Smooth muscle cell (in vitro differentiated cells): Measurements from ENCODE around the gene EOGT. TPM values are rescaled to one million over a fixed set of nuclear protein-coding genes. Genes with fewer than 3 reads are reported as not detected.

Source experiments
- DNase-seq: peaks from one replicate; lab custom pipeline; 2025; ENCODE audit not compliant: unreplicated experiment; lab: John Stamatoyannopoulos, UW
- H2AFZ ChIP-seq: fragments of 200-600 bp; sonication (generic); 2 replicates; pipeline ENCODE4 v1.6.0; 2016; ENCODE audit warnings: antibody characterized with exemption, low read depth, mild to moderate bottlenecking
- H3F3A ChIP-seq: fragments of 200-600 bp; sonication (generic); 2 replicates; pipeline ENCODE4 v1.6.0; 2017; ENCODE audit warnings: antibody characterized with exemption, low read depth
- H3K27ac ChIP-seq: fragments of 200-600 bp; sonication (generic); 2 replicates; pipeline ENCODE4 v1.5.1; 2016; ENCODE audit warnings: low read depth, mild to moderate bottlenecking
- H3K27me3 ChIP-seq: fragments of 200-600 bp; sonication (generic); 2 replicates; pipeline ENCODE4 v1.6.1; 2016; ENCODE audit warnings: low read depth, mild to moderate bottlenecking
- H3K36me3 ChIP-seq: fragments of 200-600 bp; sonication (generic); 2 replicates; pipeline ENCODE4 v1.5.1; 2016; ENCODE audit warnings: low read depth
- H3K4me1 ChIP-seq: fragments of 200-600 bp; sonication (generic); 2 replicates; pipeline ENCODE4 v1.5.1; 2016; ENCODE audit warnings: low read depth
- H3K4me2 ChIP-seq: fragments of 200-600 bp; sonication (generic); 2 replicates; pipeline ENCODE4 v1.6.0; 2016; ENCODE audit warnings: mild to moderate bottlenecking
- H3K4me3 ChIP-seq: fragments of 200-600 bp; sonication (generic); 2 replicates; pipeline ENCODE4 v1.5.1; 2016; ENCODE audit warnings: mild to moderate bottlenecking
- H3K79me2 ChIP-seq: fragments of 200-600 bp; sonication (generic); 2 replicates; pipeline ENCODE4 v1.6.0; 2016; ENCODE audit warnings: low read depth, mild to moderate bottlenecking
- H3K9ac ChIP-seq: fragments of 200-600 bp; sonication (generic); 2 replicates; pipeline ENCODE4 v1.6.0; 2016; ENCODE audit warnings: low read depth
- H3K9me3 ChIP-seq: fragments of 200-600 bp; sonication (generic); replicated peaks from 2 replicates; pipeline ENCODE4 v1.5.1; 2016; ENCODE audit warnings: low read depth
- H4K20me1 ChIP-seq: fragments of 200-600 bp; sonication (generic); 2 replicates; pipeline ENCODE4 v1.6.0; 2016; ENCODE audit warnings: low read depth
- WGBS: methylation state at CpG from one replicate; pipeline ENCODE4 v1.1.7; 2016; ENCODE audit warnings: low lambda C conversion rate; 5-methylcytosine and 5-hydroxymethylcytosine counted together
- polyA plus RNA-seq: library from polyadenylated mRNA; unstranded; fragments of >200 nt; fragmentation: Nextera tagmentation; extraction: Ambion mirVana; gene quantifications from 2 replicates; pipeline ENCODE4 v1.2.1, GENCODE V29; 2016
- total RNA-seq: library from RNA; depleted of rRNA; stranded (reverse); fragments of >200 nt; gene quantifications from 2 replicates; pipeline ENCODE4 v1.2.3, GENCODE V29; 2014
- TF ChIP-seq, protein P1 (sequence below): fragments of 200-600 bp; sonication (generic); IDR thresholded peaks from 2 replicates; pipeline ENCODE4 v1.5.1; 2017; ENCODE audit warnings: borderline replicate concordance, mild to moderate bottlenecking, antibody characterized with exemption; ENCODE audit not compliant: insufficient read depth, poor library complexity, severe bottlenecking

EOGT gene
- total and polyA plus RNA-seq, 2 experiments from 2014 or later: 21.2 to 30.6 TPM

DNA sequence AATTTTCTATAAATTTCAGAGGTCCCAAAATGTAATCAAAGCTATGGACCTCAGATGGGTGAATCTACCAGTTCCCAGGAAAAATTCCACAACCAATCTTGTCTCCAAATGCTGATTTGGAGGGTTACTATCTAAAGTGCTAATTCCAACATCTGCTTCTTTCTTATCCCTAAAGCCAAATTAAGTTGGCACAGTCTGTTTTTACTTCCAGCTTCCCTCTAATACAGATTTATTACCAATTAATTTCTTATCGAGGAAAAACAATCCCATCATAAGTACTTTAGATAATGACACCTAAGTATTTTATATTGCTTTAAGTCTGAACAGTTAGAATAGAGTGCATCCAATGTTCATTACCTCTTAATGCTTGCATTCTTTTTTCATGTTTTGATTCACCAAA lies 68.3 kb downstream of the EOGT start:
- Histone ChIP-seq H4K20me1 (no peaks in the 10 kb centered on the region), H3K79me2 (no peaks in the 10 kb centered on the region), H2AFZ (no peak overlapping the region), H3K27me3 (peaks cover 23% of the 10 kb centered on the region), H3K9me3 (no peaks in the 10 kb centered on the region), H3K4me1 (peaks cover 3% of the 10 kb centered on the region), H3F3A (no peaks in the 10 kb centered on the region), H3K4me3 (no peak overlapping the region), H3K9ac (no peak overlapping the region), H3K4me2 (no peak overlapping the region), H3K36me3 (no peaks in the 10 kb centered on the region), H3K27ac (no peak overlapping the region)
- DNase-seq: no peak
- TF ChIP-seq, protein P1, sequence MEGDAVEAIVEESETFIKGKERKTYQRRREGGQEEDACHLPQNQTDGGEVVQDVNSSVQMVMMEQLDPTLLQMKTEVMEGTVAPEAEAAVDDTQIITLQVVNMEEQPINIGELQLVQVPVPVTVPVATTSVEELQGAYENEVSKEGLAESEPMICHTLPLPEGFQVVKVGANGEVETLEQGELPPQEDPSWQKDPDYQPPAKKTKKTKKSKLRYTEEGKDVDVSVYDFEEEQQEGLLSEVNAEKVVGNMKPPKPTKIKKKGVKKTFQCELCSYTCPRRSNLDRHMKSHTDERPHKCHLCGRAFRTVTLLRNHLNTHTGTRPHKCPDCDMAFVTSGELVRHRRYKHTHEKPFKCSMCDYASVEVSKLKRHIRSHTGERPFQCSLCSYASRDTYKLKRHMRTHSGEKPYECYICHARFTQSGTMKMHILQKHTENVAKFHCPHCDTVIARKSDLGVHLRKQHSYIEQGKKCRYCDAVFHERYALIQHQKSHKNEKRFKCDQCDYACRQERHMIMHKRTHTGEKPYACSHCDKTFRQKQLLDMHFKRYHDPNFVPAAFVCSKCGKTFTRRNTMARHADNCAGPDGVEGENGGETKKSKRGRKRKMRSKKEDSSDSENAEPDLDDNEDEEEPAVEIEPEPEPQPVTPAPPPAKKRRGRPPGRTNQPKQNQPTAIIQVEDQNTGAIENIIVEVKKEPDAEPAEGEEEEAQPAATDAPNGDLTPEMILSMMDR: no peak
- 89% methylated on average over 1 of the region's 1 CpG for WGBS

DNA sequence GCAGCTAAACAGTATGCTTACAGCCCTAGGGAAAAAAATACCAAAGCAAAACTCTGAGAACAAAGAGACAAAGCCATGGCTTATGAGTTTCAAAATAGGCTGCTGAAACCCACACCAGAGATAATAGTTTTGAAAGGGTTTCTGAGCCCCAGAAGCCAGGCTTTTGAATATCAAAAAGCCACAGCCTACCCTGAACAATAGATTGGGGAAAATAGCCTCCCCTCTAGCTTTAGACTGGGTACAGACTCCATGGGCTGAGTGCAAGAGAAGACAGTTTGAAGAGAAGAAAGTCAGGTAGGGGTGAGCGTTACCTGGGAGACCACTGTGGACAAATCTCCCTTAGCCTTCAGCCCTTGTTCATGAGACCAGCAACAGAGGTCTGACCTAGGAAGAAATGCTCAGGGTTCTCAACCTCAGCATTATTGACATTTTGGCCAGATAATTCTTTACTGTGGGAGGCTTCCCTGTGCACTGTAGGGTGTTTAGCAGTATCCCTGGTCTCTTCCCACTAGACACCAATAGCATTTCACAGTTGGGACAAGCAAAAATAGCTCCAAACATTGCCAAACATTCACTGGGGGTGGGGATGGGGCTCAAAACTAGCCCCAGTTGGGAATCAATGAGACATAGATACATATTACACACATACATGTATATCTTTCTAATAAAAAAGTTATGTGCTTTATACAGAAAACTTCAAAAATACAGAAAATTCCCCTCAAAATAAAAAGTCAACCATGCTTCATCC lies 69.6 kb downstream of the EOGT start:
- no peak overlapping the region for H3K27ac ChIP-seq
- TF ChIP-seq, protein P1: no peak

DNA sequence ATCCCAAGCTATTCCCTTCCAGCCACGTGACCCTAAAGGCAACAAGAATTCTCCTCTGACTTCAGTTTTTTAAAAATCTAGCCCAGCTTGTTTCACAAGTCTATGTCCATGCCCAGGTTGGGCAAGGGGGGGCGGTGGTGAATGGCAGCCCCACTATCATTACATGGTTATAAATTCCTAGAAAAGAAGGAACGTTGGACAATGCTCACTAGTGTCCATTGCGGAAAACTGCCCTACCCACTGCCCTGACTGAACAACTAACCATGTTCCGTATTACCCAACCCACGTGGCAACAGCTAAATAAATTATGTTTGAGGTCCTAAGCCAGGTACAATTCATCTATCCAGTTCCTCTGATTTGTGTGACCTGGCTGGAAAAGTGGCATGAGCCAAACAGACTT lies 72.4 kb downstream of the EOGT start:
- H3K79me2 ChIP-seq: no peaks in the 10 kb centered on the region
- H3K9me3 ChIP-seq: no peaks in the 10 kb centered on the region
- peaks cover 21% of the 10 kb centered on the region for H3K27me3 ChIP-seq
- peaks cover 3% of the 10 kb centered on the region for H3K4me1 ChIP-seq
- TF ChIP-seq, protein P1: no peak
- H3K27ac ChIP-seq: no peak overlapping the region
- no peaks in the 10 kb centered on the region for H4K20me1 ChIP-seq
- no peak overlapping the region for H3K9ac ChIP-seq
- H3K4me3 ChIP-seq: no peak overlapping the region
- no peak overlapping the region for H3K4me2 ChIP-seq
- 82% methylated on average over 6 of the region's 6 CpGs for WGBS
- no peak for DNase-seq
- no peaks in the 10 kb centered on the region for H3K36me3 ChIP-seq
- H3F3A ChIP-seq: no peaks in the 10 kb centered on the region
- H2AFZ ChIP-seq: no peak overlapping the region

More for the DNA sequence above, 69.6 kb downstream of the EOGT start:
- Histone ChIP-seq H3K79me2 (no peaks in the 10 kb centered on the region), H3K4me2 (no peak overlapping the region), H3K4me1 (peaks cover 3% of the 10 kb centered on the region), H3K9ac (no peak overlapping the region), H2AFZ (no peak overlapping the region), H3K4me3 (no peak overlapping the region), H4K20me1 (no peaks in the 10 kb centered on the region), H3K36me3 (no peaks in the 10 kb centered on the region), H3K9me3 (no peaks in the 10 kb centered on the region), H3F3A (no peaks in the 10 kb centered on the region), H3K27me3 (peaks cover 23% of the 10 kb centered on the region)
- 88% methylated on average over 1 of the region's 1 CpG for WGBS
- no peak for DNase-seq

DNA sequence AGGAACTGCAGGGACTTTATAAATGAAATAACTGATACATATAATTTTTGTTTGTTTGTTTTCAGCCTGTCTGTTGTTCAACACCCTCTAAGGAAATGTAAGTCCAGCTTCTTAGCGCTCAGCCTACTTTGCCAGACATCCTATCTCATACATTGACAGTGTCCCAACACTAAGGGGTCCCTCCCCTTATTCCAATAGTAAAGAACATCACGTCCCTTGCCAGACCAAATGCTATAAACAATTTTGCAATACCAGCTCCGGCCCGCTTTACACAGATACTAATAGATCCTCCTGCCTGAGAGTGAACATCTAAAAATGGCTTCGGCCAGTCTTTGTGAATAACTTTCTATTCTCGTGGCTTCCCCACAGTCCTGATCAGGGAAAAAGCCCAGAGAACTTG lies 76.6 kb downstream of the EOGT start:
- no peak for DNase-seq
- H3K4me1 ChIP-seq: peaks cover 3% of the 10 kb centered on the region
- H3F3A ChIP-seq: no peaks in the 10 kb centered on the region
- no peak overlapping the region for H3K27ac ChIP-seq
- H3K36me3 ChIP-seq: no peaks in the 10 kb centered on the region
- no peak overlapping the region for H3K4me2 ChIP-seq
- H3K79me2 ChIP-seq: no peaks in the 10 kb centered on the region
- no peak overlapping the region for H2AFZ ChIP-seq
- WGBS: 88% methylated on average over 6 of the region's 6 CpGs
- H3K9me3 ChIP-seq: no peaks in the 10 kb centered on the region
- peaks cover 56% of the 10 kb centered on the region for H3K27me3 ChIP-seq
- no peak overlapping the region for H3K4me3 ChIP-seq
- H3K9ac ChIP-seq: no peak overlapping the region
- TF ChIP-seq, protein P1: no peak
- no peaks in the 10 kb centered on the region for H4K20me1 ChIP-seq
